B cell (primary cell): ENCODE measurements around the gene KDELR3. TPM values are rescaled to one million over a fixed set of nuclear protein-coding genes. Genes with fewer than 3 reads are reported as not detected.

Experiments
- ATAC-seq: fragments of 200-7000 bp; cut with Tn5 transposase; one replicate; pipeline ENCODE4 v1.10.0; 2021; ENCODE audit warnings: low read depth, mild to moderate bottlenecking, moderate number of reproducible peaks, moderate library complexity
- CTCF ChIA-PET: fragments of 350-600 bp; sonication (Branson Sonifier 250); formaldehyde crosslinking; loops from one replicate; lab custom pipeline; 2021; ENCODE audit warnings: antibody characterized with exemption, inconsistent platforms; lab: Charles Lee
- POLR2A ChIA-PET: fragments of 350-600 bp; sonication (Branson Sonifier 250); formaldehyde crosslinking; loops from one replicate; lab custom pipeline; 2021; ENCODE audit warnings: antibody characterized with exemption; lab: Charles Lee
- DNase-seq: peaks from one replicate; pipeline ENCODE4 v3.0.0; 2013
- H2AFZ ChIP-seq: 2 replicates; pipeline ENCODE4 v1.6.1; 2012; ENCODE audit warnings: mild to moderate bottlenecking, low read depth, low read length; ENCODE audit not compliant: insufficient read depth, poor library complexity, severe bottlenecking
- H3K27ac ChIP-seq, 2 donors: 1 replicate in 1 of 2; 2 replicates in 1 of 2; pipeline ENCODE4 v1.5.1; 2012 to 2013; ENCODE audit warnings: low read length in 2 of 2, mild to moderate bottlenecking in 2 of 2, moderate library complexity in 1 of 2
- H3K27me3 ChIP-seq, 4 experiments: fragments of 200-600 bp in 1 of 4; sonication (generic) in 1 of 4; replicated peaks in 1 of 4; 1 replicate in 2 of 4; 2 replicates in 2 of 4; pipeline versions ENCODE4 v1.6.1 to v1.7.0; 2013 to 2016; ENCODE audit warnings: low read length in 3 of 4, mild to moderate bottlenecking in 2 of 4, mixed read lengths in 1 of 4, moderate library complexity in 1 of 4; ENCODE audit not compliant: insufficient read depth in 4 of 4, control insufficient read depth in 3 of 4; ENCODE audit errors: control extremely low read depth in 1 of 4
- H3K36me3 ChIP-seq, 2 experiments: replicated peaks in 1 of 2; 1 replicate in 1 of 2; 2 replicates in 1 of 2; pipeline versions ENCODE4 v1.6.1 to v1.7.1; 2013; ENCODE audit warnings: low read length in 1 of 2; ENCODE audit not compliant: insufficient read depth in 2 of 2, control insufficient read depth in 1 of 2; ENCODE audit errors: control extremely low read depth in 1 of 2, extremely low read depth in 1 of 2
- H3K4me1 ChIP-seq, 2 donors: fragments of 200-600 bp in 1 of 2; sonication (generic) in 1 of 2; 1 replicate in 1 of 2; 2 replicates in 1 of 2; pipeline versions ENCODE4 v1.5.1 to v1.6.1; 2013 to 2017; ENCODE audit warnings: low read length in 2 of 2; ENCODE audit not compliant: control insufficient read depth in 2 of 2, insufficient read depth in 2 of 2
- H3K4me2 ChIP-seq: replicated peaks from 2 replicates; pipeline ENCODE3; 2012; ENCODE audit warnings: mild to moderate bottlenecking, low read depth, low read length; ENCODE audit not compliant: poor library complexity, severe bottlenecking
- H3K4me3 ChIP-seq, 5 experiments: fragments of 200-600 bp in 1 of 5; sonication (generic) in 1 of 5; 1 replicate in 3 of 5; 2 replicates in 2 of 5; pipeline versions ENCODE4 v1.5.1 to v1.7.0; 2011 to 2016; ENCODE audit warnings: low read length in 4 of 5, mild to moderate bottlenecking in 4 of 5, low read depth in 2 of 5, control low read depth in 1 of 5, moderate library complexity in 1 of 5; ENCODE audit not compliant: insufficient read depth in 1 of 5; ENCODE audit errors: control extremely low read depth in 1 of 5, extremely low read depth in 1 of 5
- H3K79me2 ChIP-seq: fragments of 200-600 bp; sonication (generic); one replicate; pipeline ENCODE4 v1.6.0; 2016; ENCODE audit warnings: low read length; ENCODE audit not compliant: control insufficient read depth, insufficient read depth
- H3K9ac ChIP-seq: fragments of 200-600 bp; sonication (generic); 2 replicates; pipeline ENCODE4 v1.6.1; 2017; ENCODE audit warnings: mild to moderate bottlenecking, low read length, moderate library complexity
- H3K9me3 ChIP-seq, 3 donors: one replicate each; pipeline versions ENCODE4 v1.6.1 to v1.7.1; 2013; ENCODE audit warnings: low read length in 2 of 3; ENCODE audit not compliant: control insufficient read depth in 2 of 3, insufficient read depth in 1 of 3; ENCODE audit errors: control extremely low read depth in 1 of 3
- H4K20me1 ChIP-seq: 2 replicates; pipeline ENCODE4 v1.6.0; 2012; ENCODE audit warnings: mild to moderate bottlenecking, low read length; ENCODE audit not compliant: insufficient read depth, control insufficient read depth, poor library complexity, severe bottlenecking
- H3K27ac Mint-ChIP-seq: one replicate; pipeline ENCODE4 v1.8.0; 2021; ENCODE audit warnings: mixed read lengths
- H3K27me3 Mint-ChIP-seq: one replicate; pipeline ENCODE4 v1.8.0; 2021; ENCODE audit warnings: mixed read lengths
- H3K4me1 Mint-ChIP-seq: one replicate; pipeline ENCODE4 v1.8.0; 2021; ENCODE audit warnings: mixed read lengths
- H3K4me3 Mint-ChIP-seq: one replicate; pipeline ENCODE4 v1.8.0; 2021; ENCODE audit warnings: mixed read lengths
- H3K9me3 Mint-ChIP-seq: one replicate; pipeline ENCODE4 v1.8.0; 2022; ENCODE audit warnings: mixed read lengths; ENCODE audit not compliant: insufficient read depth
- EZH2 ChIP-seq: IDR thresholded peaks from 2 replicates; pipeline ENCODE4 v1.6.1; 2012; ENCODE audit warnings: borderline replicate concordance, low read depth, mild to moderate bottlenecking, moderate library complexity, low read length; ENCODE audit not compliant: insufficient read depth, poor library complexity, severe bottlenecking
- WGBS: methylation state at CpG from one replicate; pipeline ENCODE4 v1.1.5; 2013; ENCODE audit warnings: missing lambda C conversion rate; ENCODE audit not compliant: insufficient coverage; 5-methylcytosine and 5-hydroxymethylcytosine counted together
- intact Hi-C: fragments of 100-400 bp; cut with micrococcal nuclease; formaldehyde crosslinking; loops from one replicate; pipeline ENCODE4 v1.10.0; 2022
- polyA plus RNA-seq: library from polyadenylated mRNA; depleted of rRNA; stranded (reverse); fragments of >200 nt; gene quantifications from 2 replicates; pipeline ENCODE4 v1.2.3, GENCODE V29; 2012
- total RNA-seq, 2 donors: library from RNA; stranded (reverse); fragments of 120-200 nt in 1 of 2; gene quantifications; 1 replicate in 1 of 2; 2 replicates in 1 of 2; pipeline versions ENCODE4 v1.2.3 to v1.2.4, GENCODE V29; 2013 to 2022
- TF ChIP-seq, protein P1 (sequence below): fragments of 200-600 bp; IDR thresholded peaks from one replicate; pipeline ENCODE4 v1.8.0; 2022; ENCODE audit warnings: antibody characterized with exemption, mild to moderate bottlenecking

Gene KDELR3
- total and polyA plus RNA-seq, 2 donors (not counting 1 experiment from before 2014, with no cell fraction given), result not detected

- ChIA-PET CTCF (no interaction called here), POLR2A (no interaction called here)
- H3K9me3 ChIP-seq, result peaks cover 0 to 9% (median 0%) of the 10 kb centered on the region in 3 donors
- H3K27ac ChIP-seq, result peak overlapping the region; percentile 98
- H2AFZ ChIP-seq, result peak overlapping the region; percentile 80
- H3K36me3 ChIP-seq, result peaks cover 0 to 41% of the 10 kb centered on the region in 2 experiments
- peaks cover 20% of the 10 kb centered on the region for H4K20me1 ChIP-seq
- no peak for TF ChIP-seq EZH2
- TF ChIP-seq, protein P1, sequence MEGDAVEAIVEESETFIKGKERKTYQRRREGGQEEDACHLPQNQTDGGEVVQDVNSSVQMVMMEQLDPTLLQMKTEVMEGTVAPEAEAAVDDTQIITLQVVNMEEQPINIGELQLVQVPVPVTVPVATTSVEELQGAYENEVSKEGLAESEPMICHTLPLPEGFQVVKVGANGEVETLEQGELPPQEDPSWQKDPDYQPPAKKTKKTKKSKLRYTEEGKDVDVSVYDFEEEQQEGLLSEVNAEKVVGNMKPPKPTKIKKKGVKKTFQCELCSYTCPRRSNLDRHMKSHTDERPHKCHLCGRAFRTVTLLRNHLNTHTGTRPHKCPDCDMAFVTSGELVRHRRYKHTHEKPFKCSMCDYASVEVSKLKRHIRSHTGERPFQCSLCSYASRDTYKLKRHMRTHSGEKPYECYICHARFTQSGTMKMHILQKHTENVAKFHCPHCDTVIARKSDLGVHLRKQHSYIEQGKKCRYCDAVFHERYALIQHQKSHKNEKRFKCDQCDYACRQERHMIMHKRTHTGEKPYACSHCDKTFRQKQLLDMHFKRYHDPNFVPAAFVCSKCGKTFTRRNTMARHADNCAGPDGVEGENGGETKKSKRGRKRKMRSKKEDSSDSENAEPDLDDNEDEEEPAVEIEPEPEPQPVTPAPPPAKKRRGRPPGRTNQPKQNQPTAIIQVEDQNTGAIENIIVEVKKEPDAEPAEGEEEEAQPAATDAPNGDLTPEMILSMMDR, result no peak
- peaks cover 84% of the 10 kb centered on the region for H3K79me2 ChIP-seq
- H3K4me2 ChIP-seq, result peak overlapping the region; percentile 91
- peak; percentile 78 for DNase-seq
- H3K4me1 Mint-ChIP-seq, result peaks cover 56% of the 10 kb centered on the region
- no peaks in the 10 kb centered on the region for H3K27me3 ChIP-seq
- WGBS, result 3% methylated on average over 20 of the region's 35 CpGs
- peaks cover 39 to 43% of the 10 kb centered on the region in 2 donors for H3K4me1 ChIP-seq
- no peak for ATAC-seq
- peak overlapping the region; percentile 99 for H3K9ac ChIP-seq
- peak overlapping the region; percentile 99 for H3K4me3 Mint-ChIP-seq
- no peaks in the 10 kb centered on the region for H3K27me3 Mint-ChIP-seq
- no peaks in the 10 kb centered on the region for H3K9me3 Mint-ChIP-seq
- intact Hi-C loops, result loop anchor here (5.0 to 10.0 kb wide), 4 partner anchors 150 to 900 kb away; partner anchors contain the start of genes CBY1, CSNK1E, FAM227A and GGA1
- peak overlapping the region; percentile 78 to 99 (median 93) for H3K4me3 ChIP-seq
- H3K27ac Mint-ChIP-seq, result peak overlapping the region; percentile 91
Observed at GRCh38 chr22:38504731-38505540, 37.0 kb downstream of the KDELR3 start.
